K562 (cell line): Measurements from ENCODE around the gene IFT52. TPM values are rescaled to one million over a fixed set of nuclear protein-coding genes. Genes with fewer than 3 reads are reported as not detected.
A peak's percentile ranks its signal among the peaks of the same experiment; 100 is the strongest.

Source experiments
- ATAC-seq: fragments of 200-7000 bp; cut with Tn5 transposase; 3 replicates; pipeline ENCODE4 v1.9.1; 2020; ENCODE audit warnings: moderate library complexity
- BruUV-seq: library from RNA; stranded (reverse); fragments of 400-500 nt; replicated peaks from 2 replicates; lab custom pipeline; 2021; lab: Mats Ljungman, UMichigan
- CTCF ChIA-PET: fragments of 300-600 bp; formaldehyde crosslinking; extraction: SDS; loops from one replicate; lab custom pipeline; 2021; ENCODE audit warnings: low intra/inter-chr PET ratio; lab: Yijun Ruan, JAX
- POLR2A ChIA-PET: fragments of 300-600, 350-650 bp; sonication (Branson Sonifier 250); formaldehyde crosslinking; extraction: SDS; loops from one replicate; lab custom pipeline; 2021; ENCODE audit warnings: antibody characterized with exemption, inconsistent platforms; lab: Yijun Ruan, JAX
- DNase-seq, 4 experiments: peaks; one replicate each; pipeline versions ENCODE4 v3.0.0 to v3.0.0-alpha.2; 2011 to 2018; ENCODE audit warnings: low spot score in 3 of 4, mixed read lengths in 3 of 4; ENCODE audit errors: extremely low read depth in 1 of 4
- FAIRE-seq: peaks from 2 replicates; lab custom pipeline; 2011; peaks lifted over from hg19 to GRCh38; lab: Jason Lieb, UNC
- H2AFZ ChIP-seq: 2 replicates; pipeline ENCODE4 v1.6.0; 2011; ENCODE audit warnings: low read depth, low read length, control low read depth, inconsistent platforms
- H3K27ac ChIP-seq: fragments of 200-600 bp; 3 replicates; pipeline ENCODE4 v1.8.0; 2011; ENCODE audit warnings: low read depth, mild to moderate bottlenecking, control low read depth, inconsistent platforms, low read length, moderate library complexity, mixed read lengths; ENCODE audit errors: extremely low read depth
- H3K27me3 ChIP-seq, 2 experiments: fragments of 300-600 bp in 1 of 2; 2 replicates in 1 of 2; 3 replicates in 1 of 2; pipeline versions ENCODE4 v1.6.0 to v1.8.0; 2011; ENCODE audit warnings: inconsistent platforms in 2 of 2, low read length in 2 of 2, mild to moderate bottlenecking in 1 of 2, mixed read lengths in 1 of 2, moderate library complexity in 1 of 2; ENCODE audit not compliant: control insufficient read depth in 2 of 2, insufficient read depth in 2 of 2
- H3K36me3 ChIP-seq: fragments of 300-600 bp; 3 replicates; pipeline ENCODE4 v1.8.0; 2011; ENCODE audit warnings: mild to moderate bottlenecking, low read length, inconsistent platforms; ENCODE audit not compliant: control insufficient read depth, insufficient read depth
- H3K4me1 ChIP-seq, 2 experiments: fragments of 200-600 bp in 1 of 2; replicated peaks in 1 of 2; 2 replicates in 1 of 2; 3 replicates in 1 of 2; pipeline versions ENCODE4 v1.5.1 to v1.8.0; 2011; ENCODE audit warnings: inconsistent platforms in 2 of 2, low read length in 2 of 2, mild to moderate bottlenecking in 1 of 2, mixed read lengths in 1 of 2, moderate library complexity in 1 of 2; ENCODE audit not compliant: control insufficient read depth in 2 of 2, insufficient read depth in 2 of 2
- H3K4me2 ChIP-seq: 2 replicates; pipeline ENCODE4 v1.6.1; 2011; ENCODE audit warnings: low read length, control low read depth, inconsistent platforms, mixed read lengths; ENCODE audit not compliant: insufficient read depth
- H3K4me3 ChIP-seq: fragments of 200-600 bp; sonication (generic), shearing (Covaris generic); 2 replicates; pipeline ENCODE4 v1.5.1; 2016; ENCODE audit warnings: control low read depth, inconsistent platforms
- H3K79me2 ChIP-seq: fragments of 200-600 bp; 3 replicates; pipeline ENCODE4 v1.8.0; 2011; ENCODE audit warnings: low read length, inconsistent platforms; ENCODE audit not compliant: control insufficient read depth, insufficient read depth
- H3K9ac ChIP-seq, 2 experiments: 2 replicates each; pipeline versions ENCODE4 v1.6.0 to v1.6.1; 2011; ENCODE audit warnings: low read depth in 2 of 2, low read length in 2 of 2, control low read depth in 1 of 2, inconsistent platforms in 1 of 2, mild to moderate bottlenecking in 1 of 2, mixed read lengths in 1 of 2; ENCODE audit not compliant: insufficient read depth in 1 of 2
- H3K9me1 ChIP-seq: one replicate; pipeline ENCODE4 v1.6.0; 2011; ENCODE audit warnings: inconsistent platforms, mild to moderate bottlenecking, low read length, moderate library complexity; ENCODE audit not compliant: control insufficient read depth, insufficient read depth
- H3K9me3 ChIP-seq: replicated peaks from 2 replicates; pipeline ENCODE4 v1.5.1; 2011; ENCODE audit warnings: low read depth, low read length, inconsistent platforms; ENCODE audit not compliant: control insufficient read depth, insufficient read depth
- H4K20me1 ChIP-seq: replicated peaks from 2 replicates; pipeline ENCODE4 v1.6.1; 2011; ENCODE audit warnings: low read length, inconsistent platforms, mixed read lengths; ENCODE audit not compliant: control insufficient read depth, insufficient read depth
- CTCF ChIP-seq, 3 experiments: IDR thresholded peaks in 2 of 3; conservative IDR thresholded peaks in 1 of 3; 2 replicates each; pipeline ENCODE4 v1.5.1; 2011 to 2012; ENCODE audit warnings: low read length in 3 of 3, mild to moderate bottlenecking in 3 of 3, control low read depth in 2 of 3, improper control_type of control experiment in 1 of 3, inconsistent platforms in 1 of 3, low read depth in 1 of 3, mixed read lengths in 1 of 3, moderate library complexity in 1 of 3; ENCODE audit not compliant: insufficient read depth in 2 of 3
- DEAF1 ChIP-seq: fragments of 450-650 bp; formaldehyde crosslinking; IDR thresholded peaks from 2 replicates; pipeline ENCODE4 v1.4.0; 2020; ENCODE audit warnings: mild to moderate bottlenecking, moderate library complexity
- MAZ ChIP-seq, 2 experiments: fragments of 450-650 bp in 1 of 2; sonication (generic) in 1 of 2; formaldehyde crosslinking; IDR thresholded peaks in 1 of 2; conservative IDR thresholded peaks in 1 of 2; 2 replicates each; pipeline versions ENCODE4 v1.4.0 to v1.5.0; 2020; ENCODE audit warnings: mild to moderate bottlenecking in 1 of 2, missing genetic modification reagents in 1 of 2
- REST ChIP-seq, 2 experiments: fragments of 450-650 bp; formaldehyde crosslinking in 1 of 2; IDR thresholded peaks; 2 replicates each; pipeline versions ENCODE4 v1.4.0 to v1.6.1; 2014 to 2020; ENCODE audit warnings: mild to moderate bottlenecking in 2 of 2, borderline replicate concordance in 1 of 2, low read depth in 1 of 2
- SMC3 ChIP-seq: conservative IDR thresholded peaks from 2 replicates; pipeline ENCODE4 v1.6.1; 2011; ENCODE audit warnings: low read depth, low read length, improper control_type of control experiment; ENCODE audit not compliant: insufficient read depth
- ZBED1 ChIP-seq: IDR thresholded peaks from 2 replicates; pipeline ENCODE4 v1.6.1; 2014
- ZNF445 ChIP-seq: fragments of 250-450 bp; sonication (Bioruptor Pico); IDR thresholded peaks from 2 replicates; pipeline ENCODE4 v1.4.0; 2020; ENCODE audit warnings: low read depth, mild to moderate bottlenecking, moderate library complexity
- WGBS: fragments of 100-300 bp; shearing (Covaris generic); methylation state at CpG from one replicate; pipeline ENCODE4 v1.1.6; 2016; ENCODE audit warnings: low coverage, mixed read lengths; ENCODE audit not compliant: insufficient coverage; ENCODE audit errors: missing lambda C conversion rate; 5-methylcytosine and 5-hydroxymethylcytosine counted together
- in situ Hi-C: fragments of 300-500 bp; cut with MboI; formaldehyde crosslinking; loops from 4 replicates; pipeline ENCODE4 v1.15.0; 2018; ENCODE audit warnings: inconsistent platforms, mixed read lengths
- intact Hi-C: fragments of 100-400 bp; cut with micrococcal nuclease; formaldehyde crosslinking; loops from 2 replicates; pipeline ENCODE4 v1.14.2; 2022
- polyA plus RNA-seq, 8 experiments: library from polyadenylated mRNA; depleted of rRNA in 4 of 8; stranded (reverse) in 5 of 8; unstranded in 3 of 8; fragments of >200 nt; fragmentation: Nextera tagmentation in 2 of 8; fragmentation: Illumina TruSeq in 1 of 8; extraction: Ambion mirVana in 2 of 8; extraction: Trizol in 1 of 8; gene quantifications; 2 replicates each; pipeline versions ENCODE4 v1.2.1 to v1.2.3, GENCODE V29; 2011 to 2014; ENCODE audit warnings: inconsistent platforms in 1 of 8, missing spikeins in 1 of 8
- total RNA-seq, 7 experiments: library from RNA; depleted of rRNA in 6 of 7; stranded (reverse); fragments of >200 nt in 6 of 7; fragmentation: Illumina TruSeq in 2 of 7; extraction: Trizol in 2 of 7; gene quantifications; 2 replicates each; pipeline versions ENCODE4 v1.2.1 to v1.2.3, GENCODE V29; 2011 to 2021; ENCODE audit warnings: low replicate concordance in 1 of 7

The IFT52 gene
- total and polyA plus RNA-seq, 9 of the 15 experiments (the other 6 are each of a cell fraction or from before 2014, with no cell fraction given): 11.0 to 31.4 (median 20.4) TPM

- Histone ChIP-seq H3K27me3 (no peaks in the 10 kb centered on the region), H3K79me2 (no peaks in the 10 kb centered on the region; the same call in 2 of the 3 replicates), H3K4me3 (no peak overlapping the region), H4K20me1 (peaks cover 13% of the 10 kb centered on the region; the same call in 1 of the 2 replicates), H3K36me3 (peaks cover 80% of the 10 kb centered on the region), H3K27ac (no peak overlapping the region), H2AFZ (no peak overlapping the region), H3K4me2 (no peak overlapping the region), H3K9ac (no peak overlapping the region), H3K9me3 (no peaks in the 10 kb centered on the region), H3K4me1 (peaks cover 17 to 18% of the 10 kb centered on the region in 2 experiments; a peak in 4 of 5 replicates), H3K9me1 (no peaks in the 10 kb centered on the region)
- FAIRE-seq: peak; percentile 86
- WGBS: 68% methylated on average over 5 of the region's 5 CpGs
- POLR2A ChIA-PET: interaction anchor here (0.5 to 1.2 kb wide), 5 partner anchors 11 to 574 kb away, joined by 3 to 6 read pairs (median 3); no protein-coding TSS in a partner anchor
- no TSS peak for BruUV-seq
- peak; percentile 79 for ATAC-seq
- DNase-seq: peak; percentile 70 to 79 (median 74)
- intact Hi-C loops: loop anchor here (1.0 to 2.0 kb wide), 4 partner anchors 15 to 243 kb away; no protein-coding TSS in a partner anchor
- CTCF ChIA-PET: interaction anchor here (0.5 to 3.2 kb wide), 4 partner anchors 75 to 243 kb away, joined by 4 to 35 read pairs (median 16); no protein-coding TSS in a partner anchor
- in situ Hi-C loops: loop anchor here (10.0 kb wide), 1 partner anchor 237 kb away; the partner anchor contains the start of gene SRSF6
- TF ChIP-seq DEAF1 (CRISPR knock-in tag) (peak; percentile 54; the same call in 1 of the 2 replicates), ZBED1 (no peak), CTCF (IDR thresholded peaks at IDR 0.05 in 2 of 3, conservative IDR thresholded peaks at IDR 0.05 in 1 of 3; ENCODE audit: insufficient read depth in 2 of 3, low read depth in 1 of 3, low read length in 3 of 3) (peak; percentile 79 to 86 (median 79)), MAZ (CRISPR knock-in tag; conservative IDR thresholded peaks at IDR 0.05 in 1 of 2, IDR thresholded peaks at IDR 0.05 in 1 of 2) (peak in 1 of 2 experiments; percentile 47; a peak in 1 of 4 replicates), SMC3 (peak; percentile 65; the same call in 1 of the 2 replicates), REST (IDR thresholded peaks at IDR 0.05; ENCODE audit: borderline replicate concordance) (peak; percentile 77), REST (CRISPR knock-in tag; IDR thresholded peaks at IDR 0.05; ENCODE audit: low read depth) (no peak), ZNF445 (0 out of 2 replicates have a peak, but pooled peaks have one; percentile 24)
These were observed 101.3 kb downstream of the IFT52 start for GRCh38 chr20:43691928-43692524.
